K562 (cell line): ENCODE results near the gene TCF4. TPM values are rescaled to one million over a fixed set of nuclear protein-coding genes. Genes with fewer than 3 reads are reported as not detected.

Experiments
- ATAC-seq: fragments of 200-7000 bp; cut with Tn5 transposase; 3 replicates; pipeline ENCODE4 v1.9.1; 2020; ENCODE audit warnings: moderate library complexity
- BruUV-seq: library from RNA; stranded (reverse); fragments of 400-500 nt; replicated peaks from 2 replicates; lab custom pipeline; 2021; lab: Mats Ljungman, UMichigan
- CTCF ChIA-PET: fragments of 300-600 bp; formaldehyde crosslinking; extraction: SDS; loops from one replicate; lab custom pipeline; 2021; ENCODE audit warnings: low intra/inter-chr PET ratio; lab: Yijun Ruan, JAX
- POLR2A ChIA-PET: fragments of 300-600, 350-650 bp; sonication (Branson Sonifier 250); formaldehyde crosslinking; extraction: SDS; loops from one replicate; lab custom pipeline; 2021; ENCODE audit warnings: antibody characterized with exemption, inconsistent platforms; lab: Yijun Ruan, JAX
- DNase-seq, 4 experiments: peaks; one replicate each; pipeline versions ENCODE4 v3.0.0 to v3.0.0-alpha.2; 2011 to 2018; ENCODE audit warnings: low spot score in 3 of 4, mixed read lengths in 3 of 4; ENCODE audit errors: extremely low read depth in 1 of 4
- FAIRE-seq: peaks from 2 replicates; lab custom pipeline; 2011; peaks lifted over from hg19 to GRCh38; lab: Jason Lieb, UNC
- H2AFZ ChIP-seq: 2 replicates; pipeline ENCODE4 v1.6.0; 2011; ENCODE audit warnings: low read depth, low read length, control low read depth, inconsistent platforms
- H3K27ac ChIP-seq: fragments of 200-600 bp; 3 replicates; pipeline ENCODE4 v1.8.0; 2011; ENCODE audit warnings: low read depth, mild to moderate bottlenecking, control low read depth, inconsistent platforms, low read length, moderate library complexity, mixed read lengths; ENCODE audit errors: extremely low read depth
- H3K27me3 ChIP-seq, 2 experiments: fragments of 300-600 bp in 1 of 2; 2 replicates in 1 of 2; 3 replicates in 1 of 2; pipeline versions ENCODE4 v1.6.0 to v1.8.0; 2011; ENCODE audit warnings: inconsistent platforms in 2 of 2, low read length in 2 of 2, mild to moderate bottlenecking in 1 of 2, mixed read lengths in 1 of 2, moderate library complexity in 1 of 2; ENCODE audit not compliant: control insufficient read depth in 2 of 2, insufficient read depth in 2 of 2
- H3K36me3 ChIP-seq: fragments of 300-600 bp; 3 replicates; pipeline ENCODE4 v1.8.0; 2011; ENCODE audit warnings: mild to moderate bottlenecking, low read length, inconsistent platforms; ENCODE audit not compliant: control insufficient read depth, insufficient read depth
- H3K4me1 ChIP-seq, 2 experiments: fragments of 200-600 bp in 1 of 2; replicated peaks in 1 of 2; 2 replicates in 1 of 2; 3 replicates in 1 of 2; pipeline versions ENCODE4 v1.5.1 to v1.8.0; 2011; ENCODE audit warnings: inconsistent platforms in 2 of 2, low read length in 2 of 2, mild to moderate bottlenecking in 1 of 2, mixed read lengths in 1 of 2, moderate library complexity in 1 of 2; ENCODE audit not compliant: control insufficient read depth in 2 of 2, insufficient read depth in 2 of 2
- H3K4me2 ChIP-seq: 2 replicates; pipeline ENCODE4 v1.6.1; 2011; ENCODE audit warnings: low read length, control low read depth, inconsistent platforms, mixed read lengths; ENCODE audit not compliant: insufficient read depth
- H3K4me3 ChIP-seq: fragments of 200-600 bp; sonication (generic), shearing (Covaris generic); 2 replicates; pipeline ENCODE4 v1.5.1; 2016; ENCODE audit warnings: control low read depth, inconsistent platforms
- H3K79me2 ChIP-seq: fragments of 200-600 bp; 3 replicates; pipeline ENCODE4 v1.8.0; 2011; ENCODE audit warnings: low read length, inconsistent platforms; ENCODE audit not compliant: control insufficient read depth, insufficient read depth
- H3K9ac ChIP-seq, 2 experiments: 2 replicates each; pipeline versions ENCODE4 v1.6.0 to v1.6.1; 2011; ENCODE audit warnings: low read depth in 2 of 2, low read length in 2 of 2, control low read depth in 1 of 2, inconsistent platforms in 1 of 2, mild to moderate bottlenecking in 1 of 2, mixed read lengths in 1 of 2; ENCODE audit not compliant: insufficient read depth in 1 of 2
- H3K9me1 ChIP-seq: one replicate; pipeline ENCODE4 v1.6.0; 2011; ENCODE audit warnings: inconsistent platforms, mild to moderate bottlenecking, low read length, moderate library complexity; ENCODE audit not compliant: control insufficient read depth, insufficient read depth
- H3K9me3 ChIP-seq: replicated peaks from 2 replicates; pipeline ENCODE4 v1.5.1; 2011; ENCODE audit warnings: low read depth, low read length, inconsistent platforms; ENCODE audit not compliant: control insufficient read depth, insufficient read depth
- H4K20me1 ChIP-seq: replicated peaks from 2 replicates; pipeline ENCODE4 v1.6.1; 2011; ENCODE audit warnings: low read length, inconsistent platforms, mixed read lengths; ENCODE audit not compliant: control insufficient read depth, insufficient read depth
- BACH1 ChIP-seq: fragments of 200-800 bp; sonication (Bioruptor generic); IDR thresholded peaks from 2 replicates; pipeline ENCODE4 v1.6.1; 2016; ENCODE audit warnings: missing genetic modification characterization, missing compliant biosample characterization
- MTF1 ChIP-seq: fragments of 250-450 bp; sonication (Bioruptor Pico); IDR thresholded peaks from 2 replicates; pipeline ENCODE4 v1.9.0; 2021; ENCODE audit warnings: moderate library complexity, mild to moderate bottlenecking, inconsistent platforms, borderline replicate concordance
- WGBS: fragments of 100-300 bp; shearing (Covaris generic); methylation state at CpG from one replicate; pipeline ENCODE4 v1.1.6; 2016; ENCODE audit warnings: low coverage, mixed read lengths; ENCODE audit not compliant: insufficient coverage; ENCODE audit errors: missing lambda C conversion rate; 5-methylcytosine and 5-hydroxymethylcytosine counted together
- in situ Hi-C: fragments of 300-500 bp; cut with MboI; formaldehyde crosslinking; loops from 4 replicates; pipeline ENCODE4 v1.15.0; 2018; ENCODE audit warnings: inconsistent platforms, mixed read lengths
- intact Hi-C: fragments of 100-400 bp; cut with micrococcal nuclease; formaldehyde crosslinking; loops from 2 replicates; pipeline ENCODE4 v1.14.2; 2022
- polyA plus RNA-seq, 8 experiments: library from polyadenylated mRNA; depleted of rRNA in 4 of 8; stranded (reverse) in 5 of 8; unstranded in 3 of 8; fragments of >200 nt; fragmentation: Nextera tagmentation in 2 of 8; fragmentation: Illumina TruSeq in 1 of 8; extraction: Ambion mirVana in 2 of 8; extraction: Trizol in 1 of 8; gene quantifications; 2 replicates each; pipeline versions ENCODE4 v1.2.1 to v1.2.3, GENCODE V29; 2011 to 2014; ENCODE audit warnings: inconsistent platforms in 1 of 8, missing spikeins in 1 of 8
- total RNA-seq, 7 experiments: library from RNA; depleted of rRNA in 6 of 7; stranded (reverse); fragments of >200 nt in 6 of 7; fragmentation: Illumina TruSeq in 2 of 7; extraction: Trizol in 2 of 7; gene quantifications; 2 replicates each; pipeline versions ENCODE4 v1.2.1 to v1.2.3, GENCODE V29; 2011 to 2021; ENCODE audit warnings: low replicate concordance in 1 of 7

TCF4 gene
- total and polyA plus RNA-seq, 9 of the 15 experiments (the other 6 are each of a cell fraction or from before 2014, with no cell fraction given), result 4.8 to 24.7 (median 15.2) TPM

DNA sequence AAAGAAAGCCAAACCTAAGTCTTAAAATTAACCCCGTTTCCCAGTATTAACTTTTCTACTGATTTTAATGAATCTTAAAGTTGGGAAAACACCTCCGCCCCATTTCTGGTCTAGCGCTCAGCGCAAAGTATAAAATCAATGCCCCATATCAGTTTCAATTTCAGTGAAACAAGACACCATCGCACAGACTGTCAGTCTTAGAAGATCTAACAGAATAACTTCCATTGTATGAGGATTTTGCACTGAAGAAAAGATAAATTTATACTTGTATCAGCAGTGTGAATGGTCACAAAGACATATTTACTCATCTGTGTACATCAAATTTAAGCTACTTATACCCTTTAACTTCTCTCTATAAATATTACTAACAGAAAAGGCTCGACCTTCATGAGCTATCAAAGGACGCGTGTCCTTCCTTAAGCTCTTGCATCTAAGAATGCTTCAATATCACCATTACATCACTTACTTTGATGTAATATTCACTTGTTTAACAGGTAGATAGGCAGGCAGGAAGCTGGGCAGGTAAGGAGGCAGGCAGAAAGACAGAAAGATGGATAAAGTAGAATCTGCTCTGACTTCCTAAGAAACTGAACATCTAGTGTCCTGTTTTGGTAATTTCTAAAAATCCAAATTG, 183.0 kb downstream of the TCF4 start (continued):
- TF ChIP-seq MTF1 (CRISPR knock-in tag), result no peak

DNA sequence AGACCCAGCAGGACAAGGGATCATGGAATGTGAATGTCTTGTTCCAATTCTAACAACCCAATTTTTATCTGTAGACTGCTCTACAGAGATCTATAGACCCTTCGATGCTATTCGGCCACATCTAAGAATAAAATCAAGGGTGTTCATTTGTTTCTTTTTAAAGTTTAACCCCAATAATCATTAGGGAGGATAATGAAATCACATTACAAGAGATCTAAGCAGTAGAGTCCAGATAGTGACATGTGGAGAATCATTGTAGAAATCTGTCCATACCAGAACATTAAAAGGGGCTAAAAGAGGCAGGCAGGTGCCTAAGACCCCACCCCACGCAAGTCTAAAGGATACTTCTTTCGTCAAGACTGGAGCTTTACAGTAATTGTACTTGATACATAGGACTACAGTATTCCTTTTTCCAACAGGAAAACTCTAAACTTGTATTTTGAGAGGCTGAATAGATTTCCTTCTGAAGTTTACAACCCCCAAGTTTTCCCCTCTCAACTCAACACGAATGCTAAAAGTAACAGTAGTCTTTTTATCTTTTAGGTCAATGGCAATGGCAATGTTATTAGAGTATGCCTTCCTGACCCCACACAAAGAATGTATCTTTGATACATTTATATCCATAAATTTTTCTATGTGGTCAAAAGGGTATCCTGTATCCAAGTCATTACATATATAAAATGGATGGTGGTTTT, 183.7 kb downstream of the TCF4 start:
- Histone ChIP-seq H3K36me3 (no peaks in the 10 kb centered on the region), H3K27ac (no peak overlapping the region), H3K79me2 (no peaks in the 10 kb centered on the region), H3K4me2 (no peak overlapping the region), H3K4me3 (no peak overlapping the region), H3K27me3 (no peaks in the 10 kb centered on the region), H3K9ac (no peak overlapping the region), H3K4me1 (no peaks in the 10 kb centered on the region; a peak in 1 of 5 replicates), H3K9me1 (no peaks in the 10 kb centered on the region), H2AFZ (no peak overlapping the region), H4K20me1 (no peaks in the 10 kb centered on the region), H3K9me3 (no peaks in the 10 kb centered on the region)
- intact Hi-C loops, result no loop called here
- POLR2A ChIA-PET, result no interaction called here
- ATAC-seq (no peak), DNase-seq (no peak), FAIRE-seq (no peak)
- no peak for TF ChIP-seq BACH1 (tag)
- in situ Hi-C loops, result no loop called here
- CTCF ChIA-PET, result no interaction called here
- 80% methylated on average over 5 of the region's 5 CpGs for WGBS
- BruUV-seq, result no TSS peak
